ENCODE data around the gene CR1L. TPM values are rescaled to one million over a fixed set of nuclear protein-coding genes. Genes with fewer than 3 reads are reported as not detected.
"Not testable (repeated sequence)": the region's sequence is repeated elsewhere in the genome, so short reads cannot be mapped to it uniquely, and the experiment has no call there.

The CR1L gene
- polyA plus RNA-seq, 1 donor from 2014 or later = not detected

DNA sequence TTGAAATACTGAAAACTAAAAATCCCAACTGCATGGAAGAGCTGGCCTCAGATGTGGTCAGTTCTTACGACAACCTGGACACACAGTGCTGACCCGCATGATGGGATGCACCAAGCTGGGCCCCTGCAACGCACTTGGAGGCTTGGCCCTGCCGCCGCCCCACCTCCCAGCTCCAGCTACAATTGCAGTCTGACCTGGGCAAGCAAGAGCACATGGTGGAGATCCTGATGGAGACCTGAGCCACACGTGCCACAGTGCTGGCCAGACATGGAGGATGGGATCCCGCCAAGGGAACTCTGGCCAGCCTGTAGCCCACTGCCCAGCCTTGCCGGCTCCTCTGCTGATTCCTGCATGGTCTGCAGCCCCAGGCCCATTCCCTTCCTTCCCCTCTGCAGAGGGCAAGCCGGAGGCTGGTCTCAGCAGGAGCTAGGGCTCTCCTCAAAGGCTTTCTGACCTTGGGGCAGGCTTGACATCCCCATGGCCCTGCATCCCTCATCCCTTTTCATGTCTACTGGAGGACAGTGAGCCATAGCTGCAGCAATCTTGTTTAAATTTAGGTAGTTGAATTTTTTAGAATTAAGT, 14.1 kb downstream of the CR1L start:
- H3K36me3 ChIP-seq (ENCODE audit: insufficient read depth, low read length) = no peaks in the 10 kb centered on the region
- H3K27me3 ChIP-seq (ENCODE audit: insufficient read depth, low read depth, low read length) = no peaks in the 10 kb centered on the region
- TF ChIP-seq, protein P1, sequence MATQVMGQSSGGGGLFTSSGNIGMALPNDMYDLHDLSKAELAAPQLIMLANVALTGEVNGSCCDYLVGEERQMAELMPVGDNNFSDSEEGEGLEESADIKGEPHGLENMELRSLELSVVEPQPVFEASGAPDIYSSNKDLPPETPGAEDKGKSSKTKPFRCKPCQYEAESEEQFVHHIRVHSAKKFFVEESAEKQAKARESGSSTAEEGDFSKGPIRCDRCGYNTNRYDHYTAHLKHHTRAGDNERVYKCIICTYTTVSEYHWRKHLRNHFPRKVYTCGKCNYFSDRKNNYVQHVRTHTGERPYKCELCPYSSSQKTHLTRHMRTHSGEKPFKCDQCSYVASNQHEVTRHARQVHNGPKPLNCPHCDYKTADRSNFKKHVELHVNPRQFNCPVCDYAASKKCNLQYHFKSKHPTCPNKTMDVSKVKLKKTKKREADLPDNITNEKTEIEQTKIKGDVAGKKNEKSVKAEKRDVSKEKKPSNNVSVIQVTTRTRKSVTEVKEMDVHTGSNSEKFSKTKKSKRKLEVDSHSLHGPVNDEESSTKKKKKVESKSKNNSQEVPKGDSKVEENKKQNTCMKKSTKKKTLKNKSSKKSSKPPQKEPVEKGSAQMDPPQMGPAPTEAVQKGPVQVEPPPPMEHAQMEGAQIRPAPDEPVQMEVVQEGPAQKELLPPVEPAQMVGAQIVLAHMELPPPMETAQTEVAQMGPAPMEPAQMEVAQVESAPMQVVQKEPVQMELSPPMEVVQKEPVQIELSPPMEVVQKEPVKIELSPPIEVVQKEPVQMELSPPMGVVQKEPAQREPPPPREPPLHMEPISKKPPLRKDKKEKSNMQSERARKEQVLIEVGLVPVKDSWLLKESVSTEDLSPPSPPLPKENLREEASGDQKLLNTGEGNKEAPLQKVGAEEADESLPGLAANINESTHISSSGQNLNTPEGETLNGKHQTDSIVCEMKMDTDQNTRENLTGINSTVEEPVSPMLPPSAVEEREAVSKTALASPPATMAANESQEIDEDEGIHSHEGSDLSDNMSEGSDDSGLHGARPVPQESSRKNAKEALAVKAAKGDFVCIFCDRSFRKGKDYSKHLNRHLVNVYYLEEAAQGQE (IDR thresholded peaks at IDR 0.05; ENCODE audit: borderline replicate concordance) = no peak
- TF ChIP-seq SMC3 (conservative IDR thresholded peaks at IDR 0.05; ENCODE audit: poor library complexity) (no peak), POLR2AphosphoS5 (IDR thresholded peaks at IDR 0.05) (no peak), MXI1 (conservative IDR thresholded peaks at IDR 0.05; ENCODE audit: poor library complexity, severe bottlenecking) (no peak), TAF1 (IDR thresholded peaks at IDR 0.05; ENCODE audit: low read depth) (no peak), EZH2 (IDR thresholded peaks at IDR 0.05; ENCODE audit: borderline replicate concordance, insufficient read depth, low read length, poor library complexity, severe bottlenecking) (no peak), RAD21 (conservative IDR thresholded peaks at IDR 0.05) (no peak), EP300 (conservative IDR thresholded peaks at IDR 0.05; ENCODE audit: poor library complexity, severe bottlenecking) (no peak)
- TF ChIP-seq, protein P2, sequence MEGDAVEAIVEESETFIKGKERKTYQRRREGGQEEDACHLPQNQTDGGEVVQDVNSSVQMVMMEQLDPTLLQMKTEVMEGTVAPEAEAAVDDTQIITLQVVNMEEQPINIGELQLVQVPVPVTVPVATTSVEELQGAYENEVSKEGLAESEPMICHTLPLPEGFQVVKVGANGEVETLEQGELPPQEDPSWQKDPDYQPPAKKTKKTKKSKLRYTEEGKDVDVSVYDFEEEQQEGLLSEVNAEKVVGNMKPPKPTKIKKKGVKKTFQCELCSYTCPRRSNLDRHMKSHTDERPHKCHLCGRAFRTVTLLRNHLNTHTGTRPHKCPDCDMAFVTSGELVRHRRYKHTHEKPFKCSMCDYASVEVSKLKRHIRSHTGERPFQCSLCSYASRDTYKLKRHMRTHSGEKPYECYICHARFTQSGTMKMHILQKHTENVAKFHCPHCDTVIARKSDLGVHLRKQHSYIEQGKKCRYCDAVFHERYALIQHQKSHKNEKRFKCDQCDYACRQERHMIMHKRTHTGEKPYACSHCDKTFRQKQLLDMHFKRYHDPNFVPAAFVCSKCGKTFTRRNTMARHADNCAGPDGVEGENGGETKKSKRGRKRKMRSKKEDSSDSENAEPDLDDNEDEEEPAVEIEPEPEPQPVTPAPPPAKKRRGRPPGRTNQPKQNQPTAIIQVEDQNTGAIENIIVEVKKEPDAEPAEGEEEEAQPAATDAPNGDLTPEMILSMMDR (IDR thresholded peaks at IDR 0.05; ENCODE audit: poor library complexity, severe bottlenecking) = no peak
- no peaks in the 10 kb centered on the region for H3F3A ChIP-seq (ENCODE audit: insufficient read depth, low read length, poor library complexity, severe bottlenecking)
- no peaks in the 10 kb centered on the region for H3K9me2 ChIP-seq (ENCODE audit: insufficient read depth, low read length)
- H4K20me1 ChIP-seq (ENCODE audit: insufficient read depth) = no peaks in the 10 kb centered on the region
- H3K4me3 ChIP-seq (ENCODE audit: low read length) = no peak overlapping the region
- H3K9me3 ChIP-seq (ENCODE audit: low read length) = no peaks in the 10 kb centered on the region
- no peaks in the 10 kb centered on the region for H3K79me2 ChIP-seq (replicated peaks; ENCODE audit: insufficient read depth, low read length)
- no peak overlapping the region for H3K27ac ChIP-seq (ENCODE audit: low read length)
- H3K9ac ChIP-seq (ENCODE audit: low read length) = no peak overlapping the region
- H2AFZ ChIP-seq (ENCODE audit: low read depth, low read length) = no peak overlapping the region
- no peak overlapping the region for H3K4me2 ChIP-seq (ENCODE audit: low read length)

DNA sequence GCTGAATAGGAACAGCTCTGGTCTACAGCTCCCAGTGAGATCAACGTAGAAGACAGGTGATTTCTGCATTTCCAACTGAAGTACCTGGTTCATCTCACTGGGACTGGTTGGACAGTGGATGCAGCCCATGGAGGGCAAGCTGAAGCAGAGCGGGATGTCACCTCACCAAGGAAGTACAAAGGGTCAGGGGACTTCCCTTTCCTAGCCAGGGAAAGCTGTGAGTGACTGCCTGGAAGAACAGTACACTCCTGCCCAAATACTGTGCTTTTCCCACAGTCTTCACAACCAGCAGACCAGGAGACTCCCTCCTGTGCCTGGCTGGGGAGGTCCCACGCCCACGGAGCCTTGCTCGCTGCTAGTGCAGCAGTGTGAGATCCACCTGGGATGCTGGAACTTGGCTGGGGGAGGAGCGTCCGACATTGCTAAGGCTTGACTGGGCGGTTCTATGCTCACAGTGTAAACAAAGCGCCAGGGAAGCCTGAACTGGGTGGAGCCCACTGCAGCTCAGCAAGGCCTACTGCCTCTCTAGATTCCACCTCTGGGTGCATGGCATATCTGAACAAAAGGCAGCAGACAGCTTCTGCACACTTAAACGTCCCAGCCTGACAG, 14.7 kb downstream of the CR1L start:
- H3K4me3 ChIP-seq (ENCODE audit: low read length) = no peak overlapping the region
- no peaks in the 10 kb centered on the region for H3K9me2 ChIP-seq (ENCODE audit: insufficient read depth, low read length)
- TF ChIP-seq, protein P1 (IDR thresholded peaks at IDR 0.05; ENCODE audit: borderline replicate concordance) = no peak
- TF ChIP-seq EZH2 (IDR thresholded peaks at IDR 0.05; ENCODE audit: borderline replicate concordance, insufficient read depth, low read length, poor library complexity, severe bottlenecking) (no peak), POLR2AphosphoS5 (IDR thresholded peaks at IDR 0.05) (no peak)
- H3K9ac ChIP-seq (ENCODE audit: low read length) = no peak overlapping the region
- no peak overlapping the region for H3K27ac ChIP-seq (ENCODE audit: low read length)
- H3K27me3 ChIP-seq (ENCODE audit: insufficient read depth, low read depth, low read length) = no peaks in the 10 kb centered on the region
- H2AFZ ChIP-seq (ENCODE audit: low read depth, low read length) = no peak overlapping the region
- no peak overlapping the region for H3K4me2 ChIP-seq (ENCODE audit: low read length)
- no peaks in the 10 kb centered on the region for H3K9me3 ChIP-seq (ENCODE audit: low read length)
- H4K20me1 ChIP-seq (ENCODE audit: insufficient read depth) = no peaks in the 10 kb centered on the region
- no peaks in the 10 kb centered on the region for H3F3A ChIP-seq (ENCODE audit: insufficient read depth, low read length, poor library complexity, severe bottlenecking)
- no peaks in the 10 kb centered on the region for H3K36me3 ChIP-seq (ENCODE audit: insufficient read depth, low read length)
- no peaks in the 10 kb centered on the region for H3K79me2 ChIP-seq (replicated peaks; ENCODE audit: insufficient read depth, low read length)

DNA sequence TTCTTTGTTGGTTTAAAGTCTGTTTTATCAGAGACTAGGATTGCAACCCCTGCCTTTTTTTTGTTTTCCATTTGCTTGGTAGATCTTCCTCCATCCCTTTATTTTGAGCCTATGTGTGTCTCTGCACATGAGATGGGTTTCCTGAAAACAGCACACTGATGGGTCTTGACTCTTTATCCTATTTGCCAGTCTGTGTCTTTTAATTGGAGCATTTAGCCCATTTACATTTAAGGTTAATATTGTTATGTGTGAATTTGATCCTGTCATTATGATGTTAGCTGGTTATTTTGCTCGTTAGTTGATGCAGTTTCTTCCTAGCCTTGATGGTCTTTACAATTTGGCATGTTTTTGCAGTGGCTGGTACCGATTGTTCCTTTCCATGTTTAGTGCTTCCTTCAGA, 16.5 kb downstream of the CR1L start:
- not testable (repeated sequence) for H3F3A ChIP-seq (ENCODE audit: insufficient read depth, low read length, poor library complexity, severe bottlenecking); H3K9me2 ChIP-seq (ENCODE audit: insufficient read depth, low read length); H3K9ac ChIP-seq (ENCODE audit: low read length); H3K9me3 ChIP-seq (ENCODE audit: low read length); H3K79me2 ChIP-seq (replicated peaks; ENCODE audit: insufficient read depth, low read length); H3K36me3 ChIP-seq (ENCODE audit: insufficient read depth, low read length); H3K4me2 ChIP-seq (ENCODE audit: low read length); H4K20me1 ChIP-seq (ENCODE audit: insufficient read depth); H3K27me3 ChIP-seq (ENCODE audit: insufficient read depth, low read depth, low read length); H3K4me3 ChIP-seq (ENCODE audit: low read length); H3K27ac ChIP-seq (ENCODE audit: low read length); H2AFZ ChIP-seq (ENCODE audit: low read depth, low read length)
